Esophagus squamous epithelium (tissue), 5 donors: ENCODE results near the gene FEM1B. TPM values are rescaled to one million over a fixed set of nuclear protein-coding genes. Genes with fewer than 3 reads are reported as not detected.
A peak's percentile ranks its signal among the peaks of the same experiment; 100 is the strongest.

Experiments
- DNase-seq: peaks from one replicate; lab custom pipeline; 2025; lab: John Stamatoyannopoulos, UW
- H3K27ac ChIP-seq, 4 donors: fragments of 200-600 bp; sonication (generic); one replicate each; pipeline ENCODE4 v1.5.1; 2016 to 2019; ENCODE audit warnings: mild to moderate bottlenecking in 1 of 4
- H3K27me3 ChIP-seq, 4 donors: fragments of 200-600 bp; sonication (generic); 1 replicate in 3 of 4; 2 replicates in 1 of 4; pipeline versions ENCODE4 v1.5.1 to v1.6.0; 2017 to 2021; ENCODE audit warnings: antibody characterized with exemption in 1 of 4
- H3K36me3 ChIP-seq, 3 donors: fragments of 200-600 bp; sonication (generic); one replicate each; pipeline ENCODE4 v1.5.1; 2016 to 2019
- H3K4me1 ChIP-seq, 3 donors: fragments of 200-600 bp; sonication (generic); one replicate each; pipeline ENCODE4 v1.5.1; 2017 to 2019
- H3K4me3 ChIP-seq, 4 donors: fragments of 200-600 bp; sonication (generic); 1 replicate in 3 of 4; 2 replicates in 1 of 4; pipeline ENCODE4 v1.5.1; 2016 to 2019; ENCODE audit warnings: mild to moderate bottlenecking in 2 of 4, moderate library complexity in 1 of 4
- H3K9me3 ChIP-seq, 3 donors: fragments of 200-600 bp; sonication (generic); one replicate each; pipeline ENCODE4 v1.5.1; 2016 to 2019
- CTCF ChIP-seq, 6 experiments: fragments of 450-650 bp in 4 of 6; fragments of 200-600 bp in 2 of 6; sonication (generic) in 2 of 6; IDR thresholded peaks; one replicate each; pipeline ENCODE4 v1.5.1; 2016 to 2019; ENCODE audit warnings: antibody characterized with exemption in 6 of 6, mild to moderate bottlenecking in 4 of 6, moderate library complexity in 4 of 6
- POLR2A ChIP-seq, 4 donors: fragments of 450-650 bp; IDR thresholded peaks; one replicate each; pipeline ENCODE4 v1.6.1; 2017; ENCODE audit warnings: antibody characterized with exemption in 4 of 4, mild to moderate bottlenecking in 4 of 4, moderate library complexity in 3 of 4
- WGBS, 2 donors: methylation state at CpG; one replicate each; pipeline ENCODE4 v1.1.5; 2018; 5-methylcytosine and 5-hydroxymethylcytosine counted together
- intact Hi-C: fragments of 100-400 bp; cut with DNase I; formaldehyde crosslinking; loops from one replicate; pipeline ENCODE4 v1.15.0; 2022
- total RNA-seq, 4 donors: library from RNA; depleted of rRNA; stranded (reverse); fragments of >200 nt; gene quantifications; one replicate each; pipeline ENCODE4 v1.1.0, GENCODE V29; 2016
- donor health status: DM: yes; HTN: yes; CAD: no.

Gene FEM1B
- total RNA-seq, 4 donors from 2014 or later, result 32.3 to 64.4 (median 46.8) TPM

GRCh38 chr15:68315495-68316031 is 38.0 kb downstream of the FEM1B start:
- no peak overlapping the region for H3K4me3 ChIP-seq
- H3K36me3 ChIP-seq, result no peaks in the 10 kb centered on the region
- no peak for DNase-seq
- intact Hi-C loops, result loop anchor here (10.0 kb wide), 1 partner anchor 239 kb away; no protein-coding TSS in a partner anchor
- H3K9me3 ChIP-seq, result no peaks in the 10 kb centered on the region
- H3K4me1 ChIP-seq, result peaks cover 0 to 12% (median 0%) of the 10 kb centered on the region in 3 donors
- no peak for TF ChIP-seq CTCF (IDR thresholded peaks at IDR 0.05)
- no peak for TF ChIP-seq POLR2A (IDR thresholded peaks at IDR 0.05)
- no peak overlapping the region for H3K27ac ChIP-seq
- 59 to 68% methylated on average over 5 to 10 of the region's 11 CpGs for WGBS, 2 donors
- peaks cover 0 to 31% (median 0%) of the 10 kb centered on the region in 4 donors for H3K27me3 ChIP-seq

- H3K27ac ChIP-seq, result no peak overlapping the region
- H3K36me3 ChIP-seq, result no peaks in the 10 kb centered on the region
- intact Hi-C loops, result loop anchor here (10.0 kb wide), 1 partner anchor 239 kb away; no protein-coding TSS in a partner anchor
- H3K27me3 ChIP-seq, result peaks cover 0 to 31% (median 0%) of the 10 kb centered on the region in 4 donors
- no peak for DNase-seq
- H3K4me3 ChIP-seq, result no peak overlapping the region
- peak in 1 of 6 experiments; percentile 10 for TF ChIP-seq CTCF (IDR thresholded peaks at IDR 0.05)
- TF ChIP-seq POLR2A (IDR thresholded peaks at IDR 0.05), result no peak
- 77 to 80% methylated on average over 7 to 9 of the region's 17 CpGs for WGBS, 2 donors
- no peaks in the 10 kb centered on the region for H3K9me3 ChIP-seq
- H3K4me1 ChIP-seq, result peaks cover 0 to 10% (median 0%) of the 10 kb centered on the region in 3 donors
Measured at GRCh38 chr15:68316061-68316804, 38.7 kb downstream of the FEM1B start.

DNA sequence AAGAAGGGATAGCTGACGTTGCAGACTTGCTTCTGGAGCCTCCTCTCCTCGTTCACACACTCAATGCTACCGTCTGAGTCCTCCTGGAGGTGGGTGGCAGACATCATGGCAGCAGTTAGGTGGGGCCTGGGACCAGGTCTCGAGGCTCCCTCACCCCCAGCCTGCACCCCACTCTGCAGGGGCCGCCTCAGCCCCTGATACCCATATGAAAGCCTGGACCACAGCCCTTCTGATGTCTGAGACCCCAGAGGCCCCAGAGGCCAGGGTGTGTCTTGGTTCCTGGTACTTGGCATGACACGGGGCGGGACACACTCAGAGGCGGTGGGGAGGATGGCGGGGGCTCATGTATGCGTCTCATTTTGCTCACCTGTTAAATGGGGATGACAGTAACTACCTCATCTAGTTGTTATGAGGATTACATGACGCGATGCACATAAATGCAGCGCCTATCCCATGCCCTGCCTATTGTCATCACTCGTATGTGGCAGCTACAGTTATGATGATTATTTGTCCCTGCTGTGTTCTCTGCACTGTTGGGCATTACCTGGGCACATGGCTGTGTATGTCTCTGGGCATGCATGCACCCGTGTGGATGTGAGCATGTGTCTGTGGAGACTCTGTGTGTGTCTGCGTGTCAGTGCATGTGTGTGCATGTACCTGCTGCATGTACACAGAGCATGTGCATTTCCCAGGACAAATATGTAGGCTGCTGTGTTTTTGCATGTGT is 39.9 kb downstream of the FEM1B start:
- intact Hi-C loops, result loop anchor here (10.0 kb wide), 1 partner anchor 237 kb away; no protein-coding TSS in a partner anchor
- no peak for DNase-seq
- Histone ChIP-seq H3K27ac (no peak overlapping the region), H3K9me3 (no peaks in the 10 kb centered on the region), H3K27me3 (peaks cover 0 to 25% (median 0%) of the 10 kb centered on the region in 4 donors), H3K4me1 (peaks cover 0 to 10% (median 0%) of the 10 kb centered on the region in 3 donors), H3K36me3 (no peaks in the 10 kb centered on the region), H3K4me3 (no peak overlapping the region)
- WGBS, 2 donors, result 79 to 82% methylated on average over 7 to 14 of the region's 16 CpGs
- no peak for TF ChIP-seq POLR2A (IDR thresholded peaks at IDR 0.05)
- no peak for TF ChIP-seq CTCF (IDR thresholded peaks at IDR 0.05)

- Histone ChIP-seq H3K9me3 (no peaks in the 10 kb centered on the region), H3K4me3 (no peak overlapping the region), H3K27ac (no peak overlapping the region), H3K27me3 (peaks cover 0 to 25% (median 0%) of the 10 kb centered on the region in 4 donors), H3K36me3 (no peaks in the 10 kb centered on the region), H3K4me1 (peaks cover 0 to 10% (median 0%) of the 10 kb centered on the region in 3 donors)
- intact Hi-C loops, result loop anchor here (10.0 kb wide), 1 partner anchor 237 kb away; no protein-coding TSS in a partner anchor
- 76 to 87% methylated on average over 3 to 5 of the region's 6 CpGs for WGBS, 2 donors
- TF ChIP-seq POLR2A (IDR thresholded peaks at IDR 0.05), result no peak
- TF ChIP-seq CTCF (IDR thresholded peaks at IDR 0.05), result no peak
- no peak for DNase-seq
Measured at GRCh38 chr15:68318008-68318835, 40.7 kb downstream of the FEM1B start.
